ENCODE results near the gene MAPKBP1.

GRCh38 chr15:41774882-41775417, 666 bp downstream of the MAPKBP1 start:
- no peak for TF ChIP-seq POLR2A (IDR thresholded peaks at IDR 0.05)
- no peak for TF ChIP-seq CTCF (IDR thresholded peaks at IDR 0.05)
